HepG2 (cell line): ENCODE data around the gene ZSWIM6. TPM values are rescaled to one million over a fixed set of nuclear protein-coding genes. Genes with fewer than 3 reads are reported as not detected.

Source experiments
- ATAC-seq: fragments of 200-7000 bp; cut with Tn5 transposase; 3 replicates; pipeline ENCODE4 v1.9.1; 2020; ENCODE audit warnings: mild to moderate bottlenecking, moderate library complexity
- BruUV-seq: library from RNA; stranded (reverse); fragments of 400-500 nt; replicated peaks from 2 replicates; lab custom pipeline; 2021; lab: Mats Ljungman, UMichigan
- CTCF ChIA-PET: fragments of 300-600 bp; formaldehyde crosslinking; extraction: SDS; loops from one replicate; lab custom pipeline; 2021; ENCODE audit warnings: low total read pairs, inconsistent platforms, low intra/inter-chr PET ratio; lab: Yijun Ruan, JAX
- POLR2A ChIA-PET: fragments of 350-600 bp; sonication (Branson Sonifier 250); formaldehyde crosslinking; loops from one replicate; lab custom pipeline; 2020; ENCODE audit warnings: antibody characterized with exemption, inconsistent platforms; lab: Yijun Ruan, JAX
- DNase-seq: peaks from one replicate; pipeline ENCODE4 v3.0.0-alpha.2; 2015; ENCODE audit warnings: low spot score
- FAIRE-seq: peaks from 3 replicates; lab custom pipeline; 2011; peaks lifted over from hg19 to GRCh38; lab: Jason Lieb, UNC
- H2AFZ ChIP-seq: one replicate; pipeline ENCODE4 v1.6.1; 2011; ENCODE audit warnings: low read length, inconsistent platforms
- H3K27ac ChIP-seq: fragments of 300-600 bp; 3 replicates; pipeline ENCODE4 v1.8.0; 2011; ENCODE audit warnings: mixed run types, mild to moderate bottlenecking, mixed read lengths, low read length, inconsistent platforms; ENCODE audit not compliant: insufficient read depth; ENCODE audit errors: extremely low read length
- H3K27me3 ChIP-seq, 2 experiments: fragments of 200-600 bp in 1 of 2; 2 replicates in 1 of 2; 3 replicates in 1 of 2; pipeline versions ENCODE4 v1.6.0 to v1.8.0; 2011; ENCODE audit warnings: low read length in 2 of 2, mild to moderate bottlenecking in 2 of 2, moderate library complexity in 2 of 2, inconsistent platforms in 1 of 2; ENCODE audit not compliant: insufficient read depth in 2 of 2, control insufficient read depth in 1 of 2
- H3K36me3 ChIP-seq, 2 experiments: fragments of 200-600 bp in 1 of 2; replicated peaks in 1 of 2; 2 replicates in 1 of 2; 3 replicates in 1 of 2; pipeline versions ENCODE4 v1.5.1 to v1.8.0; 2011; ENCODE audit warnings: low read length in 2 of 2, inconsistent platforms in 1 of 2; ENCODE audit not compliant: insufficient read depth in 2 of 2, control insufficient read depth in 1 of 2
- H3K4me1 ChIP-seq: 2 replicates; pipeline ENCODE4 v1.5.1; 2012; ENCODE audit warnings: low read length, inconsistent platforms; ENCODE audit not compliant: insufficient read depth
- H3K4me2 ChIP-seq: 2 replicates; pipeline ENCODE4 v1.6.0; 2011; ENCODE audit warnings: low read depth, low read length, inconsistent platforms
- H3K4me3 ChIP-seq, 3 experiments: fragments of 200-600 bp in 1 of 3; sonication (generic), shearing (Covaris generic) in 1 of 3; replicated peaks in 1 of 3; 2 replicates each; pipeline ENCODE4 v1.5.1; 2011 to 2016; ENCODE audit warnings: low read length in 3 of 3, inconsistent platforms in 2 of 3, low read depth in 2 of 3, mild to moderate bottlenecking in 2 of 3, control low read depth in 1 of 3, mixed read lengths in 1 of 3; ENCODE audit not compliant: insufficient read depth in 1 of 3
- H3K79me2 ChIP-seq: one replicate; pipeline ENCODE4 v1.6.1; 2011; ENCODE audit warnings: low read length, inconsistent platforms; ENCODE audit not compliant: insufficient read depth
- H3K9ac ChIP-seq: 2 replicates; pipeline ENCODE4 v1.6.0; 2011; ENCODE audit warnings: mild to moderate bottlenecking, low read depth, low read length, inconsistent platforms; ENCODE audit not compliant: insufficient read depth
- H3K9me3 ChIP-seq: 2 replicates; pipeline ENCODE4 v1.5.1; 2012; ENCODE audit warnings: mild to moderate bottlenecking, low read length
- H4K20me1 ChIP-seq: 2 replicates; pipeline ENCODE4 v1.6.0; 2011; ENCODE audit warnings: inconsistent platforms, mild to moderate bottlenecking, low read length, moderate library complexity; ENCODE audit not compliant: insufficient read depth
- BHLHE40 ChIP-seq: IDR thresholded peaks from 2 replicates; pipeline ENCODE4 v1.6.1; 2011; ENCODE audit warnings: low read length, improper control_type of control experiment
- FOXA1 ChIP-seq, 2 experiments: fragments of 450-650 bp in 1 of 2; sonication (generic) in 1 of 2; formaldehyde crosslinking in 1 of 2; IDR thresholded peaks; 2 replicates each; pipeline versions ENCODE4 v1.4.0 to v1.6.1; 2016 to 2020; ENCODE audit warnings: missing genetic modification reagents in 1 of 2
- MAFK ChIP-seq, 2 experiments: IDR thresholded peaks in 1 of 2; conservative IDR thresholded peaks in 1 of 2; 2 replicates each; pipeline ENCODE4 v1.6.1; 2011; ENCODE audit warnings: improper control_type of control experiment in 2 of 2, low read length in 2 of 2
- MXD1 ChIP-seq: sonication (generic); formaldehyde crosslinking; IDR thresholded peaks from 2 replicates; pipeline ENCODE4 v1.4.0; 2020; ENCODE audit warnings: mild to moderate bottlenecking, missing genetic modification reagents
- ZNF101 ChIP-seq: sonication (generic); formaldehyde crosslinking; IDR thresholded peaks from 2 replicates; pipeline ENCODE4 v1.4.0; 2020; ENCODE audit warnings: mild to moderate bottlenecking, low read depth, missing genetic modification reagents, borderline replicate concordance
- ZSCAN25 ChIP-seq: sonication (generic); formaldehyde crosslinking; IDR thresholded peaks from 2 replicates; pipeline ENCODE4 v1.8.0; 2022; ENCODE audit warnings: mild to moderate bottlenecking, missing genetic modification reagents
- WGBS: methylation state at CpG from one replicate; pipeline ENCODE4 v1.1.6; 2017; ENCODE audit warnings: low lambda C conversion rate; 5-methylcytosine and 5-hydroxymethylcytosine counted together
- in situ Hi-C: cut with HindIII; loops from 2 replicates; pipeline ENCODE4 v1.10.0; 2017; ENCODE audit warnings: low pct_unique_long_range_greater_than_20kb; ENCODE audit not compliant: extremely low pct_ligation_motif_present
- intact Hi-C: fragments of 100-400 bp; cut with micrococcal nuclease; formaldehyde crosslinking; loops from one replicate; pipeline ENCODE4 v1.10.0; 2022; ENCODE audit not compliant: unreplicated experiment
- polyA plus RNA-seq, 8 experiments: library from polyadenylated mRNA; depleted of rRNA in 3 of 8; stranded (reverse) in 7 of 8; unstranded in 1 of 8; fragments of >200 nt; fragmentation: Illumina TruSeq in 4 of 8; extraction: Trizol in 4 of 8; gene quantifications; 2 replicates each; pipeline versions ENCODE4 v1.2.1 to v1.2.3, GENCODE V29; 2011 to 2016; ENCODE audit warnings: low read depth in 4 of 8, missing spikeins in 1 of 8, mixed read lengths in 1 of 8; ENCODE audit not compliant: insufficient read depth in 1 of 8
- total RNA-seq, 5 experiments: library from RNA; depleted of rRNA; stranded (reverse); fragments of >200 nt; fragmentation: Illumina TruSeq; extraction: Trizol; gene quantifications; 2 replicates each; pipeline ENCODE4 v1.2.3, GENCODE V29; 2016; ENCODE audit warnings: low read depth in 1 of 5

The ZSWIM6 gene
- total and polyA plus RNA-seq, 2 of the 13 experiments (the other 11 are each of a cell fraction or from before 2014, with no cell fraction given), result 0.82 to 1.9 TPM

GRCh38 chr5:61304590-61305381, 27.3 kb upstream of the ZSWIM6 start (continued):
- TF ChIP-seq BHLHE40 (peak; percentile 87), ZSCAN25 (CRISPR knock-in tag) (no peak), ZNF101 (no peak), FOXA1 (IDR thresholded peaks at IDR 0.05) (no peak), FOXA1 (CRISPR knock-in tag; IDR thresholded peaks at IDR 0.05) (peak; percentile 41)

- ATAC-seq, result no peak
- no peaks in the 10 kb centered on the region for H3K79me2 ChIP-seq
- no peaks in the 10 kb centered on the region for H3K27me3 ChIP-seq
- no peaks in the 10 kb centered on the region for H4K20me1 ChIP-seq
- H3K36me3 ChIP-seq, result no peaks in the 10 kb centered on the region
- no peak overlapping the region for H3K4me3 ChIP-seq
- H3K27ac ChIP-seq, result no peak overlapping the region
- no peak for FAIRE-seq
- in situ Hi-C loops, result no loop called here
- no peak for DNase-seq
- ChIA-PET CTCF (no interaction called here), POLR2A (no interaction called here)
- BruUV-seq, result no TSS peak
- no peak overlapping the region for H3K4me2 ChIP-seq
- WGBS, result 48% methylated on average over 5 of the region's 5 CpGs
- intact Hi-C loops, result no loop called here
- no peaks in the 10 kb centered on the region for H3K9me3 ChIP-seq
- H3K4me1 ChIP-seq, result peaks cover 40% of the 10 kb centered on the region
- no peak overlapping the region for H2AFZ ChIP-seq
- H3K9ac ChIP-seq, result no peak overlapping the region
- no peak for TF ChIP-seq MXD1 (CRISPR knock-in tag)
- peak; percentile 34 to 35; a peak in 1 of 4 replicates for TF ChIP-seq MAFK (conservative IDR thresholded peaks at IDR 0.05 in 1 of 2, IDR thresholded peaks at IDR 0.05 in 1 of 2; ENCODE audit: low read length in 2 of 2)
- TF ChIP-seq, all 625 proteins: peak for 1
Observed at GRCh38 chr5:61306531-61307131, 25.4 kb upstream of the ZSWIM6 start.
